ENCODE measurements around the gene BCAS3. TPM values are rescaled to one million over a fixed set of nuclear protein-coding genes. Genes with fewer than 3 reads are reported as not detected.

BCAS3 gene
- total RNA-seq, 1 experiment from 2014 or later: 31.0 TPM

- no peak for DNase-seq (ENCODE audit: low spot score)
These were observed 478.1 kb downstream of the BCAS3 start for GRCh38 chr17:61155590-61156237.

- DNase-seq (ENCODE audit: low spot score): peak; percentile 52
These were observed 479.7 kb downstream of the BCAS3 start for GRCh38 chr17:61157246-61157886.

- DNase-seq (ENCODE audit: low spot score): no peak
These were observed 480.7 kb downstream of the BCAS3 start for GRCh38 chr17:61158376-61158775.

DNA sequence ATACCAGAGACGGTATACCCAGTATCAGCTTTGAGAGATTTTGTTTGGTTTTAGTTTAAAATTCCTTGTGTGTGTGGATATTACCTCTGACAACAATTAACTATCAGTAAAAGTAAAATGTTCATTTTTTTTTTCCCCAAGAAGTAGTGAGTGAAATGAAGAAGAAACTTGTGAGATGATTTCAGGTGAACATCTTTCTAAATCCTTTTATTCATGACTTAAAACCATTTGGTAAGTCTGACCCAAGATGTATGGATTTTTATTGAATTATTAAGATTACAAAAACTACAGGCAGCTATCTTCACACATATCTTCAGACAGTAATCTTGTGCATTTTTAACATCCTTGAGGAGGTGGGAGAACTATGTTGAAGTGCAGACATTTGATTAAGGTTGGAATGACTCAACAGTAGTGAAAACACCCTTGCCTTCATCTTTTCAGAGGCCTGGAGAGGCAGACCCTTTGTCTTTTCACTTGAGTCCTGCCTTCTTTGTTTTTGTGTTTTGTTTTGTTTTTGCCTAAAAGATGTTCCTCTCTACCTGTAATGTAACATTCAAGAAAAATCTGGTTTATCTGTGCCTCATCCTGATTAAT, 481.7 kb downstream of the BCAS3 start:
- peak; percentile 6 for DNase-seq (ENCODE audit: low spot score)

- DNase-seq (ENCODE audit: low spot score): no peak
These were observed 482.6 kb downstream of the BCAS3 start for GRCh38 chr17:61160204-61160603.

DNA sequence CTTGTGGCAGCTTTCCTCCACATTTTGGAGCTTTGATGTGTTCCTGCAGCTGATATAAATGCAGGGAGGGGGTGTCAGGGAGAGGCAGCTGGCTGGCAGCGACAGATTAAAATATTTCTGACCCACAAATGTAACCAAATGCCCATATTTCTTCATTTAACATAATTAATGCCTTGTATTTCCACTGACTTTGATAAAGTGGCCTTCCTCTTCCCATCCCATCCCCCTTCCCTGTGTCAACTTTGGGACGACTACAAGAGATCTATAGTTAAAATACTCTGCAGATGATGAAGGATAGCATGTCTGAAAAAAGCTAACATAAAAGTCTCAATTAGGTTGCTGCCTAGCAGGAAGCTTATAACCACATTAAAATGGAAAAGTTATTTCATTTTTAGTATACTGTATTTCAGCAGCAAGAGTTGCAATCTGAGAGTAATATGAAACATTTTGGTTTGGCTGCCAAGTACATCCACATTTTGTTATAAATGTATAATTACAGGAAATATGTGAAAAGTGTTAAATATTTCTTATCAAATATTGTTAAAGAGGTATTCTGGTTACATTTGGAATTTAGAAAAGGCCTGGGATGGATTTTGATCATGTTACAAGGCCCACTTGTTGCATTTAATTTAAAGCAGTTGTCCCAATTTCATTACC, 483.3 kb downstream of the BCAS3 start:
- no peak for DNase-seq (ENCODE audit: low spot score)

DNA sequence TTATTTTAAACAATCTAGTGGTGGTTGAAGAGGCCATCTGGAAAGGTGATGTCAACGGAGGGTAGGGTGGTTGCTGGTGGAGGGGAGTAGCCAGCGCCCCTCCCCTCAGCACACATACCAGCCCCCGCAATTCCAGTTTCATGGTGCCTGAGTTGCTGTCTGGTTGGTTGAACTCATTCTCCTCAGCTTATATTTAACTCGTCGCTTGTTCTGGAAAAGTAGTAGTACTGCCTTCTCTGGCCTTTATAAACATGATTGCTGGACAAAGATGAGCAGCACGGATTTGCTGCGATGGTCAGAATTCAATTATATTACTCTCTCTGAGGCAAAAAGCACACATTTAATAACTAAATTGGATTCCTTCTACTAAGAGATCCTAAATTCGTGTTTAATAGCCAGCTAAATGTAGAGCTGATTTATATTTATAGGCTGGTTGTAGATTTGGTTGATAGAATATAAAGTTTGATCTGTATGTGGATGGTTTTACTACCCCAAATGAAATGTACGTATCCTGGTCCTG, 484.0 kb downstream of the BCAS3 start:
- no peak for DNase-seq (ENCODE audit: low spot score)

DNA sequence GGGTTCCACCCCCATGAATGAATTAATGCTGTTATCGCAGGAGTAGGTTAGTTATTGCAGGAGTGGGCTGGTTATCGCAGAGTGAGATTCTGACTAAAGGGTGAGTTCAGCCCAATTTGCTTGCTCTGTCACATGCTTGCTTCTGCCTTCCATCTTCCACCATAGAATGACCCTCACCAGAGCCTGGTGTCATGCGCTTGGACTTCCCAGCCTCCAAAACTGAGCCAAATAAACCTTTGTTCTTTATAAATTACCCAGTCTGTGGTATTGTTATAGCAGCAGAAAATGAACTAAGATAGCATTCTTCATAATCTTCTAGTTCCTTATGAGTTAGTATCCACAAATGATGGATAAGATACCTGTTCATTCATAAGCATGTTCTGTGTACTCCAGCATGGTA, 486.9 kb downstream of the BCAS3 start:
- no peak for DNase-seq (ENCODE audit: low spot score)

DNA sequence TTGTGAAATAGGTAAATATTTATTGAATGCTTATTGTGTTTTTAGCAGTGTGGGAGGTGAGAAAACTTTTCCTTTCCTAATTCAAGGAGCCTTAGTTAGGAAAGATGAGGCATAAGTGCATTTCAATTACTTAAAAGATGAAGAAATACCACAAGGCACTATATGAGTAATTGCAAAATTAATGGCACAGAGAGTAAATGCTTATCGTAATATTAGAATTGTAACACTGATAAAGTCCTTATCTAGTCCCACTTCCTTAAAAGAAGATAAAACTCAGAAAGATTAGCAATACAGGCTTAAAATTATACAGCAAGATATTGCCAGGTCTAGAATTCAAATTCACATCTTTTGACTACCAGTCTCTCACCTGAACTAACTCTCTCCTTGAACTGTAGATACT, 489.4 kb downstream of the BCAS3 start:
- no peak for DNase-seq (ENCODE audit: low spot score)

DNA sequence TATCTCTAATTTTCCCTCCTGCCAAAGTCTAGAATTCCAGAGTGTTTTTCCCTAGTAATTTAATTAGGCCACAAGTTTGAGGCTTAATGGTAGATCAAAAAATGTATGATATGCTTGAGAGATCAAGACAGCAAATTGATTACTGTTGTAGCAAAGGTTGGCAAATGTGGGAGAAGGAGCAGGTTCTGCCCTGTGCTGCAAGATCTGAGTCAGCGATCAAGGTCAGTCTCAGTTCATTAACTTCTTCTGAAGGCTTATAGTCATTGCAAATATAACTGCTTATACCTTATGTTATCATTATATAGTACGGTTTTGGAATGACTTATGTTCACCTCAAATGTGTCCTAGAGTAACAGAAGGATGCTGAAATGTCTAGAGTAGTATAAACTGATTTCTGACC, 490.9 kb downstream of the BCAS3 start:
- no peak for DNase-seq (ENCODE audit: low spot score)

DNA sequence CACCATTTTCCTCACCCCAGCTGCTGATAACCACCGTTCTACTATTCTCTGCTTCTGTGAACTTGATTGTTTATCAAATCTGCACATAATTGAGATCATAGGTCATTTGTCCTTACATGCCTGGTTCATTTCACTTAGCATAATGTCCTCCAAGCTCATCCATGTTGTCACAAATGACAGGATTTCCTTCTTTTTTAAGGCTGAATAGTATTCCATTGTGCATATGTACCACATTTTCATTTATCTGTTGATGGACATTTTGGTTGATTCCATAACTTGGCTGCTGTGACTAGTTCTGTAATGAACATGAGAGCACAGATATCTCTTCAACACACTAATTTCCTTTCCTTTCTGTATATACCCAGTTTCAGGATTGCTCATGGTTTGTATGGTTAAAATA, 496.7 kb downstream of the BCAS3 start:
- no peak for DNase-seq (ENCODE audit: low spot score)

- no peak for DNase-seq (ENCODE audit: low spot score)
These were observed 497.9 kb downstream of the BCAS3 start for GRCh38 chr17:61175298-61176142.

GRCh38 chr17:61177351-61177750, 499.7 kb downstream of the BCAS3 start:
- no peak for DNase-seq (ENCODE audit: low spot score)

DNA sequence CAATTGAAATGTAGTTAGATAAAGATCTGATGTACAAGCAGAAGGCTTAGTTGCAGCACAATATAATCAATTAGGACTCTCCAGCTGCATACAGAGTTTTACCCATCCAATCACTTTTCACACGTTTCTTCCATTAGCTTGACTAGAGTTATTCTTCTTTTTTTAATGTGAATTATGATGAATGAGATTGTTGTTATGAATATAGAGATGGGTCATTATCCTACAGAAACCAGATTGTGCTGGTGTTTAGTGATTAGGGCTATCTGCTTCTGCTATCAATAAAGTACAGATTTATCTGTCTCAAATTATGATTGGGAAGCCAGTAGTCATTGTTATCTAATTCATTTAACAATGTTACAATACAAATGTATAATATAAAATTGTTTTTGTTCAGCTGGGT, 500.6 kb downstream of the BCAS3 start:
- no peak for DNase-seq (ENCODE audit: low spot score)

DNA sequence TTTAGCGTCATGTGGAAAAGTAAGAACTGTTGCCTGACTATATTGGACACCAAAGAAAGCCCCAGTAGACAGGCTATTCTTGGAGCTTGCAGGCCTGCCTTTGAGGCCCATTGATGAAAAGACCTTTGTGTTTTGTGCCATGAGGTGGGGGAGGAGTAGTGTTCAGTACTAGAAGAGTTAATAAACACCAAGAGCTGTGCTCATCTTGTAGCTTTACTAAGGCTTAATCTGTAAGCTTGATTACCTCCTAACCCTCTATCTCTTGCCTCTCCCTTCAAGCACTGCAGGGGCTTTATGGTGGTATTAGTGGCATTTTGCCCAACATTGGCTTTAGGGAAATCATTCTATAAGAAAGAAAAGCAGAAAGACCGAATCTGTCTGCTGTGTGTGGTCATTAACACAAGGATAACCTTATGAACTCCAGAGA, 501.7 kb downstream of the BCAS3 start:
- no peak for DNase-seq (ENCODE audit: low spot score)

- no peak for DNase-seq (ENCODE audit: low spot score)
These were observed 506.1 kb downstream of the BCAS3 start for GRCh38 chr17:61183793-61184192.

- no peak for DNase-seq (ENCODE audit: low spot score)
These were observed 507.7 kb downstream of the BCAS3 start for GRCh38 chr17:61185385-61185784.

GRCh38 chr17:61187038-61187437, 509.4 kb downstream of the BCAS3 start:
- DNase-seq (ENCODE audit: low spot score): no peak

- DNase-seq (ENCODE audit: low spot score): no peak
These were observed 510.4 kb downstream of the BCAS3 start for GRCh38 chr17:61188081-61188480.

- no peak for DNase-seq (ENCODE audit: low spot score)
These were observed 512.3 kb downstream of the BCAS3 start for GRCh38 chr17:61189968-61190367.

- DNase-seq (ENCODE audit: low spot score): no peak
These were observed 518.7 kb downstream of the BCAS3 start for GRCh38 chr17:61196302-61196704.

DNA sequence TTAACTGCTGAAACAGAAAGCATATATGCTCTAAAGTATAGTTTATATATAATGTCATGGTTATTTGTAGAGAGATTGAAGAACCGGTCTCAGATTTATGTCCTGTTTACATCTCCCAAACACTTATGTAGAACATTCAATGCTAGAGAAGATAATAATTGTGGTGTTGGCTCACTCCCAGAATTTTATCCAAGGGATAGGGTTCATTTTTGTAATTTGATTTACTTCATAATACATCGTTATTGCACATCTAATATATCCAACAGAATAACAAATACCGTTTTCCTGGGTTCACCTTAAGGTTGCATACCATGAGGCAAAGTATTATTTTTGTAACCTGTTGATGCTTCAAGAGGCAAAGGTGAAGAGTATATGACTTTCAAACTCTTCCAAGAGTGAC, 519.1 kb downstream of the BCAS3 start:
- no peak for DNase-seq (ENCODE audit: low spot score)

Data from A172 (cell line).